IMR-90 (cell line): ENCODE results near the gene GABRD. TPM values are rescaled to one million over a fixed set of nuclear protein-coding genes. Genes with fewer than 3 reads are reported as not detected.

Experiments
- ATAC-seq: fragments of 200-7000 bp; cut with Tn5 transposase; 2 replicates; pipeline ENCODE4 v1.9.1; 2020; ENCODE audit warnings: low read depth, mild to moderate bottlenecking, moderate library complexity
- BruUV-seq: library from RNA; stranded (reverse); fragments of 400-500 nt; replicated peaks from 2 replicates; lab custom pipeline; 2021; lab: Mats Ljungman, UMichigan
- CTCF ChIA-PET: fragments of 300-600 bp; formaldehyde crosslinking; extraction: SDS; loops from one replicate; lab custom pipeline; 2021; ENCODE audit warnings: antibody characterized with exemption; lab: Yijun Ruan, JAX
- POLR2A ChIA-PET: fragments of 300-600 bp; sonication (Branson Sonifier 250); formaldehyde crosslinking; loops from one replicate; lab custom pipeline; 2022; ENCODE audit warnings: antibody characterized with exemption; ENCODE audit not compliant: unreplicated experiment; lab: Charles Lee
- DNase-seq: peaks from one replicate; pipeline ENCODE4 v3.0.0; 2013
- H2AFZ ChIP-seq: replicated peaks from 2 replicates; pipeline ENCODE3; 2013; ENCODE audit warnings: low read length, mild to moderate bottlenecking; ENCODE audit not compliant: poor library complexity
- H2AK5ac ChIP-seq: 2 replicates; pipeline ENCODE4 v1.6.1; 2013; ENCODE audit warnings: low read depth, low read length, inconsistent platforms
- H2AK9ac ChIP-seq: replicated peaks from 2 replicates; pipeline ENCODE3; 2013; ENCODE audit warnings: mild to moderate bottlenecking, low read depth, low read length, moderate library complexity; ENCODE audit not compliant: poor library complexity
- H2BK120ac ChIP-seq: 2 replicates; pipeline ENCODE4 v1.6.1; 2013; ENCODE audit warnings: low read depth, low read length, inconsistent platforms
- H2BK15ac ChIP-seq: 3 replicates; pipeline ENCODE4 v1.6.1; 2013; ENCODE audit warnings: low read depth, low read length, inconsistent platforms
- H2BK20ac ChIP-seq: 2 replicates; pipeline ENCODE4 v1.6.1; 2013; ENCODE audit warnings: low read depth, mild to moderate bottlenecking, inconsistent platforms, low read length, moderate library complexity
- H2BK5ac ChIP-seq: 2 replicates; pipeline ENCODE4 v1.6.1; 2013; ENCODE audit warnings: mild to moderate bottlenecking, low read depth, low read length, inconsistent platforms; ENCODE audit not compliant: poor library complexity, severe bottlenecking
- H3K14ac ChIP-seq: replicated peaks from 2 replicates; pipeline ENCODE4 v1.6.1; 2013; ENCODE audit warnings: low read depth, low read length, inconsistent platforms
- H3K18ac ChIP-seq: 2 replicates; pipeline ENCODE4 v1.6.1; 2013; ENCODE audit warnings: low read depth, low read length, control low read depth
- H3K23ac ChIP-seq: 2 replicates; pipeline ENCODE4 v1.6.1; 2013; ENCODE audit warnings: low read depth, low read length, inconsistent platforms
- H3K27ac ChIP-seq: 2 replicates; pipeline ENCODE4 v1.5.1; 2013; ENCODE audit warnings: mild to moderate bottlenecking, control low read depth, low read length; ENCODE audit not compliant: insufficient read depth
- H3K27me3 ChIP-seq: 2 replicates; pipeline ENCODE4 v1.6.1; 2013; ENCODE audit warnings: low read length; ENCODE audit not compliant: control insufficient read depth, insufficient read depth
- H3K36me3 ChIP-seq: 2 replicates; pipeline ENCODE4 v1.6.1; 2013; ENCODE audit warnings: low read length, mixed read lengths; ENCODE audit not compliant: control insufficient read depth, insufficient read depth
- H3K4ac ChIP-seq: 2 replicates; pipeline ENCODE4 v1.6.1; 2013; ENCODE audit warnings: low read depth, low read length, inconsistent platforms
- H3K4me1 ChIP-seq: 2 replicates; pipeline ENCODE4 v1.6.1; 2013; ENCODE audit warnings: low read length, mixed read lengths; ENCODE audit not compliant: control insufficient read depth, insufficient read depth
- H3K4me2 ChIP-seq: 2 replicates; pipeline ENCODE4 v1.6.1; 2013; ENCODE audit warnings: low read depth, mild to moderate bottlenecking, control low read depth, low read length, moderate library complexity
- H3K4me3 ChIP-seq: 2 replicates; pipeline ENCODE4 v1.5.1; 2013; ENCODE audit warnings: low read depth, mild to moderate bottlenecking, control low read depth, low read length, moderate library complexity; ENCODE audit not compliant: insufficient read depth
- H3K56ac ChIP-seq: 2 replicates; pipeline ENCODE4 v1.6.1; 2013; ENCODE audit warnings: low read length, inconsistent platforms; ENCODE audit not compliant: insufficient read depth; ENCODE audit errors: extremely low read depth
- H3K79me1 ChIP-seq, 2 experiments: 2 replicates each; pipeline ENCODE4 v1.6.1; 2013; ENCODE audit warnings: low read length in 2 of 2, inconsistent platforms in 1 of 2, low read depth in 1 of 2
- H3K9ac ChIP-seq: 2 replicates; pipeline ENCODE4 v1.6.1; 2013; ENCODE audit warnings: low read depth, low read length, control low read depth
- H3K9me1 ChIP-seq: 2 replicates; pipeline ENCODE4 v1.6.1; 2013; ENCODE audit warnings: low read length, inconsistent platforms; ENCODE audit not compliant: insufficient read depth
- H3K9me3 ChIP-seq: 2 replicates; pipeline ENCODE4 v1.6.1; 2013; ENCODE audit warnings: low read length; ENCODE audit not compliant: control insufficient read depth, insufficient read depth
- H4K20me1 ChIP-seq: 2 replicates; pipeline ENCODE4 v1.6.1; 2013; ENCODE audit warnings: low read length, inconsistent platforms; ENCODE audit not compliant: insufficient read depth
- H4K5ac ChIP-seq: 2 replicates; pipeline ENCODE4 v1.6.1; 2013; ENCODE audit warnings: mild to moderate bottlenecking, low read depth, low read length, control low read depth
- H4K8ac ChIP-seq, 2 experiments: 2 replicates each; pipeline ENCODE4 v1.6.1; 2013; ENCODE audit warnings: low read depth in 2 of 2, low read length in 2 of 2, control low read depth in 1 of 2, inconsistent platforms in 1 of 2
- H4K91ac ChIP-seq: 2 replicates; pipeline ENCODE4 v1.6.1; 2013; ENCODE audit warnings: low read depth, low read length, inconsistent platforms; ENCODE audit not compliant: insufficient read depth
- CHD1 ChIP-seq: IDR thresholded peaks from 2 replicates; pipeline ENCODE4 v1.6.1; 2012; ENCODE audit warnings: low read depth, low read length, improper control_type of control experiment
- FOS ChIP-seq: fragments of 150-350 bp; IDR thresholded peaks from 2 replicates; pipeline ENCODE4 v1.6.1; 2016; ENCODE audit warnings: low read depth, low read length
- MAZ ChIP-seq: IDR thresholded peaks from 2 replicates; pipeline ENCODE4 v1.6.1; 2012; ENCODE audit warnings: low read depth, mild to moderate bottlenecking, low read length, improper control_type of control experiment, moderate library complexity, borderline replicate concordance
- RFX5 ChIP-seq: IDR thresholded peaks from 2 replicates; pipeline ENCODE4 v1.8.0; 2012; ENCODE audit warnings: low read depth, mild to moderate bottlenecking, low read length, moderate library complexity
- SMC3 ChIP-seq: fragments of 150-350 bp; IDR thresholded peaks from 2 replicates; pipeline ENCODE4 v1.6.1; 2016; ENCODE audit warnings: low read depth, mild to moderate bottlenecking, antibody characterized with exemption, low read length, moderate library complexity
- WGBS, 2 experiments: methylation state at CpG; one replicate each; pipeline versions ENCODE4 v1.1.5 to v1.1.7; 2013; ENCODE audit warnings: missing lambda C conversion rate in 2 of 2; ENCODE audit not compliant: insufficient read length in 1 of 2; ENCODE audit errors: extremely low coverage in 2 of 2; 5-methylcytosine and 5-hydroxymethylcytosine counted together
- dilution Hi-C: fragments of 300-500 bp; cut with HindIII; formaldehyde crosslinking; loops from one replicate; pipeline ENCODE4 v1.14.3; 2018; ENCODE audit warnings: low sequenced_read_pairs; ENCODE audit not compliant: unreplicated experiment
- in situ Hi-C: fragments of 300-500 bp; cut with MboI; formaldehyde crosslinking; loops from 3 replicates; pipeline ENCODE4 v1.14.3; 2019; ENCODE audit warnings: low sequenced_read_pairs, inconsistent platforms, mixed read lengths
- intact Hi-C: fragments of 100-400 bp; cut with micrococcal nuclease; formaldehyde crosslinking; loops from 2 replicates; pipeline ENCODE4 v1.10.0; 2022
- polyA plus RNA-seq, 3 experiments: library from polyadenylated mRNA; depleted of rRNA; stranded (reverse); fragments of >200 nt; gene quantifications; 2 replicates each; pipeline ENCODE4 v1.2.3, GENCODE V29; 2012; ENCODE audit warnings: low replicate concordance in 1 of 3
- total RNA-seq: library from RNA; depleted of rRNA; stranded (reverse); fragments of >200 nt; gene quantifications from 2 replicates; pipeline ENCODE4 v1.2.3, GENCODE V29; 2012

GABRD gene
- total and polyA plus RNA-seq, 2 of the 4 experiments (the other 2 are of a cell fraction), result not detected

- H3K56ac ChIP-seq, result no peak overlapping the region
- no peaks in the 10 kb centered on the region for H3K36me3 ChIP-seq
- H3K79me1 ChIP-seq, result no peaks in the 10 kb centered on the region
- H3K4me2 ChIP-seq, result no peak overlapping the region
- no peak overlapping the region for H3K4me3 ChIP-seq
- H3K9ac ChIP-seq, result no peak overlapping the region
- no peak overlapping the region for H2BK120ac ChIP-seq
- peaks cover 48% of the 10 kb centered on the region for H3K27me3 ChIP-seq
- ATAC-seq, result no peak
- peaks cover 5% of the 10 kb centered on the region; the same call in 1 of the 2 replicates for H3K9me3 ChIP-seq
- H3K23ac ChIP-seq, result no peak overlapping the region
- ChIA-PET CTCF (no interaction called here), POLR2A (no interaction called here)
- no peaks in the 10 kb centered on the region for H3K9me1 ChIP-seq
- no peak for TF ChIP-seq SMC3
- TF ChIP-seq FOS, result no peak
- no peak for TF ChIP-seq MAZ
- no peak for TF ChIP-seq CHD1
- no peak for TF ChIP-seq RFX5
- no peak overlapping the region for H3K4ac ChIP-seq
- no peaks in the 10 kb centered on the region for H4K20me1 ChIP-seq
- H4K5ac ChIP-seq, result no peak overlapping the region
- no peak overlapping the region for H2BK15ac ChIP-seq
- intact Hi-C loops (no loop called here), in situ Hi-C loops (no loop called here), dilution Hi-C loops (no loop called here)
- no peak overlapping the region for H4K8ac ChIP-seq
- no peak overlapping the region for H2BK20ac ChIP-seq
- no peak overlapping the region for H2AFZ ChIP-seq
- no peaks in the 10 kb centered on the region for H3K4me1 ChIP-seq
- H3K18ac ChIP-seq, result no peak overlapping the region
- BruUV-seq, result no TSS peak
- H2AK9ac ChIP-seq, result no peak overlapping the region
- H2AK5ac ChIP-seq, result no peak overlapping the region
- H3K14ac ChIP-seq, result no peak overlapping the region
- H2BK5ac ChIP-seq, result no peak overlapping the region
- no peak for DNase-seq
- no peak overlapping the region for H3K27ac ChIP-seq
- 19% methylated on average over 5 of the region's 18 CpGs; no CpG with 5 or more reads in 1 of the 2 experiments for WGBS, 2 experiments
- no peak overlapping the region for H4K91ac ChIP-seq
These were observed 18.3 kb downstream of the GABRD start for GRCh38 chr1:2037314-2037979.
